SK-N-MC (cell line): ENCODE measurements around the gene BRD3.

Experiments
- EZH2 ChIP-seq: fragments of 200-600 bp; sonication (generic); IDR thresholded peaks from one replicate; pipeline ENCODE4 v1.6.1; 2017; ENCODE audit warnings: antibody characterized with exemption
- POLR2AphosphoS5 ChIP-seq: IDR thresholded peaks from 2 replicates; pipeline ENCODE4 v1.6.1; 2012; ENCODE audit warnings: mild to moderate bottlenecking, low read depth, low read length, borderline replicate concordance

DNA sequence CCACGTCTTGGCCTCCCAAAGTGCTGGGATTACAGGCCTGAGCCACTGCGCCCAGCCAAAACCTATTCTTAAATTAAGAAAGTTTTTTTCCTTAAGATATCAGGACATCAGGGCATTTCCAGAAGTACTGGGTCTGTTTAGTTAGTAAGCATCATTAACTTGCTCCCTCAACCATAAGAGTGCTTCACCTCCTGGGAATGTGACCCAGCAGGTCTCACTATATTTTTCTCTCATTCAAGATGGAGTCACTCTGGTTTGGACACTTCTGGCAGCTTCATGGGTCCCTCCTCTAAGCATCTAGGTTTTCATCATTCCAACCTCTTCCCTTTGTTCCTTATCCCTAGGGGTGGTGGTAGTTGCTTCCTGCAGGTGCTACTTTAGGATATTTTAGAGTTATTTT is 52.9 kb downstream of the BRD3 start:
- TF ChIP-seq POLR2AphosphoS5 (no peak), EZH2 (no peak)
